NT2/D1 (cell line): ENCODE data around the gene RGS7.

ENCODE experiments used
- SUZ12 ChIP-seq: IDR thresholded peaks from 2 replicates; pipeline ENCODE4 v1.6.1; 2011; ENCODE audit not compliant: insufficient read length, insufficient read depth; ENCODE audit errors: extremely low read depth
- YY1 ChIP-seq: IDR thresholded peaks from 2 replicates; pipeline ENCODE4 v1.6.1; 2011; ENCODE audit not compliant: insufficient read length, insufficient read depth
- ZNF274 ChIP-seq: IDR thresholded peaks from 2 replicates; pipeline ENCODE4 v1.6.1; 2011; ENCODE audit warnings: mild to moderate bottlenecking, low read depth, low read length

- TF ChIP-seq YY1 = no peak
- no peak for TF ChIP-seq SUZ12
- TF ChIP-seq ZNF274 = no peak
Measured at GRCh38 chr1:240820816-240821215, 536.2 kb downstream of the RGS7 start.
